SK-N-SH treated with all-trans-retinoic acid at 6 μM for 48 hours (cell line): ENCODE data around the gene ASTN2.

Experiments used
- ATAC-seq: fragments of 200-7000 bp; cut with Tn5 transposase; 3 replicates; pipeline ENCODE4 v1.9.1; 2020; ENCODE audit warnings: mild to moderate bottlenecking, moderate library complexity
- ARNTL ChIP-seq: fragments of 450-650 bp; formaldehyde crosslinking; IDR thresholded peaks from 2 replicates; pipeline ENCODE4 v1.5.0; 2020; ENCODE audit warnings: low read depth, mild to moderate bottlenecking, moderate library complexity, borderline replicate concordance
- BACH2 ChIP-seq: fragments of 250-450 bp; sonication (Bioruptor Pico); IDR thresholded peaks from 2 replicates; pipeline ENCODE4 v1.9.0; 2021; ENCODE audit warnings: mild to moderate bottlenecking, borderline replicate concordance
- CSDC2 ChIP-seq: fragments of 250-450 bp; sonication (Bioruptor Pico); IDR thresholded peaks from 2 replicates; pipeline ENCODE4 v1.5.0; 2020; ENCODE audit warnings: mild to moderate bottlenecking, moderate library complexity
- ESRRG ChIP-seq: fragments of 250-450 bp; sonication (Bioruptor Pico); IDR thresholded peaks from 2 replicates; pipeline ENCODE4 v1.6.1; 2021; ENCODE audit warnings: mild to moderate bottlenecking
- GLIS3 ChIP-seq: fragments of 250-450 bp; sonication (Bioruptor Pico); IDR thresholded peaks from 2 replicates; pipeline ENCODE4 v1.5.0; 2020; ENCODE audit warnings: mild to moderate bottlenecking, moderate library complexity
- ISL1 ChIP-seq: fragments of 250-450 bp; sonication (Bioruptor Pico); IDR thresholded peaks from 2 replicates; pipeline ENCODE4 v2.1.2; 2022; ENCODE audit warnings: mild to moderate bottlenecking, moderate library complexity
- OSR1 ChIP-seq: fragments of 250-450 bp; sonication (Bioruptor Pico); IDR thresholded peaks from 2 replicates; pipeline ENCODE4 v1.8.0; 2022; ENCODE audit warnings: moderate library complexity, mild to moderate bottlenecking, inconsistent platforms
- PPARA ChIP-seq: fragments of 250-450 bp; sonication (Bioruptor Pico); IDR thresholded peaks from 2 replicates; pipeline ENCODE4 v1.5.0; 2020; ENCODE audit warnings: mild to moderate bottlenecking, borderline replicate concordance
- RARB ChIP-seq: fragments of 250-450 bp; sonication (Bioruptor Pico); IDR thresholded peaks from 2 replicates; pipeline ENCODE4 v1.8.0; 2021; ENCODE audit warnings: mild to moderate bottlenecking, moderate library complexity
- SNAI2 ChIP-seq: fragments of 250-450 bp; sonication (Bioruptor Pico); IDR thresholded peaks from 2 replicates; pipeline ENCODE4 v1.5.0; 2020; ENCODE audit warnings: mild to moderate bottlenecking, moderate library complexity
- TCF4 ChIP-seq: fragments of 250-450 bp; sonication (Bioruptor Pico); IDR thresholded peaks from 2 replicates; pipeline ENCODE4 v1.8.0; 2021; ENCODE audit warnings: mild to moderate bottlenecking, moderate library complexity, borderline replicate concordance
- TOX ChIP-seq: fragments of 250-450 bp; sonication (Bioruptor Pico); IDR thresholded peaks from 2 replicates; pipeline ENCODE4 v1.8.0; 2021; ENCODE audit warnings: mild to moderate bottlenecking, moderate library complexity, borderline replicate concordance
- ZC3H10 ChIP-seq: fragments of 250-450 bp; sonication (Bioruptor Pico); IDR thresholded peaks from 2 replicates; pipeline ENCODE4 v1.5.1; 2021; ENCODE audit warnings: mild to moderate bottlenecking, moderate library complexity
- ZFP3 ChIP-seq: fragments of 250-450 bp; sonication (Bioruptor Pico); IDR thresholded peaks from 2 replicates; pipeline ENCODE4 v1.5.0; 2020; ENCODE audit warnings: mild to moderate bottlenecking, moderate library complexity
- ZFP30 ChIP-seq: fragments of 450-650 bp; formaldehyde crosslinking; IDR thresholded peaks from 2 replicates; pipeline ENCODE4 v1.5.0; 2022; ENCODE audit warnings: mild to moderate bottlenecking, moderate library complexity
- ZNF565 ChIP-seq: fragments of 450-650 bp; formaldehyde crosslinking; conservative IDR thresholded peaks from 2 replicates; pipeline ENCODE4 v1.5.0; 2020; ENCODE audit warnings: low read depth, mild to moderate bottlenecking, moderate library complexity
- ZNF70 ChIP-seq: fragments of 450-650 bp; formaldehyde crosslinking; IDR thresholded peaks from 2 replicates; pipeline ENCODE4 v1.5.0; 2020; ENCODE audit warnings: mild to moderate bottlenecking, moderate library complexity
- ZNF8 ChIP-seq: fragments of 450-650 bp; formaldehyde crosslinking; IDR thresholded peaks from 2 replicates; pipeline ENCODE4 v1.5.0; 2020; ENCODE audit warnings: mild to moderate bottlenecking, moderate library complexity
- TF ChIP-seq, protein P1 (sequence below): fragments of 250-450 bp; sonication (Bioruptor Pico); IDR thresholded peaks from 2 replicates; pipeline ENCODE4 v1.8.0; 2020; ENCODE audit warnings: mild to moderate bottlenecking, moderate library complexity, borderline replicate concordance
- TF ChIP-seq, protein P2 (sequence below): fragments of 250-450 bp; sonication (Bioruptor Pico); IDR thresholded peaks from 2 replicates; pipeline ENCODE4 v1.8.0; 2021; ENCODE audit warnings: low read depth, mild to moderate bottlenecking, moderate library complexity, borderline replicate concordance
- TF ChIP-seq, protein P3 (sequence below): fragments of 250-450 bp; sonication (Bioruptor Pico); IDR thresholded peaks from 2 replicates; pipeline ENCODE4 v1.5.0; 2020; ENCODE audit warnings: mild to moderate bottlenecking, moderate library complexity
- TF ChIP-seq, protein P4 (sequence below): fragments of 250-450 bp; sonication (Bioruptor Pico); IDR thresholded peaks from 2 replicates; pipeline ENCODE4 v1.5.1; 2020; ENCODE audit warnings: low read depth, mild to moderate bottlenecking, moderate library complexity
- TF ChIP-seq, protein P5 (sequence below): fragments of 250-450 bp; sonication (Bioruptor Pico); IDR thresholded peaks from 2 replicates; pipeline ENCODE4 v1.5.1; 2021; ENCODE audit warnings: mild to moderate bottlenecking, moderate library complexity

Gene ASTN2

DNA sequence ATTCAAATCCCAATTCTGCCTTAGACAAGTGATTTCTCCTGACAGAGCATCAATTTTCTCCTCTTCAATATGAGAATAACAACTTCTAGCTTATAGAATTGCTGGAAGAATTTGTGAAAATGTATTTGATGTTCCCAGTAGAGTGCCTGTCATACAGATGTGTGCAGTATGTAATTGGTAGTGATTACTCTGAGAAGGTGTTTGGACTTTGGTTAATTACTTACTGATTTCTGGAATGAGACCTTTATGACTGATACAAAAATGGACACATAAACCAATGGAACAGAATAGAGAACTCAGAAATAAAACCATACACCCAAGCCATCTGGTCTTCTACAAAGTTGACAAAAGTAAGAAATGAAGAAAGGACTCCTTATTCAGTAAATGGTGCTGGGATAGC, 829.7 kb downstream of the ASTN2 start:
- no peak for ATAC-seq
- TF ChIP-seq, protein P1, sequence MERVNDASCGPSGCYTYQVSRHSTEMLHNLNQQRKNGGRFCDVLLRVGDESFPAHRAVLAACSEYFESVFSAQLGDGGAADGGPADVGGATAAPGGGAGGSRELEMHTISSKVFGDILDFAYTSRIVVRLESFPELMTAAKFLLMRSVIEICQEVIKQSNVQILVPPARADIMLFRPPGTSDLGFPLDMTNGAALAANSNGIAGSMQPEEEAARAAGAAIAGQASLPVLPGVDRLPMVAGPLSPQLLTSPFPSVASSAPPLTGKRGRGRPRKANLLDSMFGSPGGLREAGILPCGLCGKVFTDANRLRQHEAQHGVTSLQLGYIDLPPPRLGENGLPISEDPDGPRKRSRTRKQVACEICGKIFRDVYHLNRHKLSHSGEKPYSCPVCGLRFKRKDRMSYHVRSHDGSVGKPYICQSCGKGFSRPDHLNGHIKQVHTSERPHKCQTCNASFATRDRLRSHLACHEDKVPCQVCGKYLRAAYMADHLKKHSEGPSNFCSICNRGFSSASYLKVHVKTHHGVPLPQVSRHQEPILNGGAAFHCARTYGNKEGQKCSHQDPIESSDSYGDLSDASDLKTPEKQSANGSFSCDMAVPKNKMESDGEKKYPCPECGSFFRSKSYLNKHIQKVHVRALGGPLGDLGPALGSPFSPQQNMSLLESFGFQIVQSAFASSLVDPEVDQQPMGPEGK (CRISPR knock-in tag): no peak

DNA sequence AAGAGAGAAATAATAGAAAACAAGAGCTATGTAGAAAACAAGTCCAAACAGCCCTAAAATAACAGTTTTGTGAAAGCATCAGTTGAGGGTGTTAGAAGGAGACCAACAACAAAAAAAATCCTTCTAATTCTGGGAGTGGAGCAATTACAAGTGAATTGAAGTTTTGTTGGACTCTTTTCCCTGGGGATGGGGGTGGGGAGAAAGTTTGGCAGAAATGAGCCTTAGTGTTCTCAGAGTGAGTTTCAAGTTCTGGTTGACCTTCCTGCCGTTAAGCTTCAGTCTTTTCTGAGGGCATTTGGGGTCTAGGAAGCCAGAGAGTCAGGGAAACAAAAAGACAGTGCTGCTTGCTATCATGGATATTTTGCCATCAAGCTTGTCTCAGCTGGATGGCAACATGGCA, 834.0 kb downstream of the ASTN2 start:
- ATAC-seq: no peak
- TF ChIP-seq, protein P2, sequence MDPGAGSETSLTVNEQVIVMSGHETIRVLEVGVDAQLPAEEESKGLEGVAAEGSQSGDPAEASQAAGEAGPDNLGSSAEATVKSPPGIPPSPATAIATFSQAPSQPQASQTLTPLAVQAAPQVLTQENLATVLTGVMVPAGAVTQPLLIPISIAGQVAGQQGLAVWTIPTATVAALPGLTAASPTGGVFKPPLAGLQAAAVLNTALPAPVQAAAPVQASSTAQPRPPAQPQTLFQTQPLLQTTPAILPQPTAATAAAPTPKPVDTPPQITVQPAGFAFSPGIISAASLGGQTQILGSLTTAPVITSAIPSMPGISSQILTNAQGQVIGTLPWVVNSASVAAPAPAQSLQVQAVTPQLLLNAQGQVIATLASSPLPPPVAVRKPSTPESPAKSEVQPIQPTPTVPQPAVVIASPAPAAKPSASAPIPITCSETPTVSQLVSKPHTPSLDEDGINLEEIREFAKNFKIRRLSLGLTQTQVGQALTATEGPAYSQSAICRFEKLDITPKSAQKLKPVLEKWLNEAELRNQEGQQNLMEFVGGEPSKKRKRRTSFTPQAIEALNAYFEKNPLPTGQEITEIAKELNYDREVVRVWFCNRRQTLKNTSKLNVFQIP (CRISPR knock-in tag): no peak
- TF ChIP-seq CSDC2: no peak
- TF ChIP-seq GLIS3 (CRISPR knock-in tag): no peak
- TF ChIP-seq ARNTL (CRISPR knock-in tag): no peak
- TF ChIP-seq PPARA (CRISPR knock-in tag): no peak
- no peak for TF ChIP-seq RARB (CRISPR knock-in tag)
- TF ChIP-seq ZNF8: no peak
- TF ChIP-seq ZNF70 (CRISPR knock-in tag): no peak
- TF ChIP-seq OSR1 (CRISPR knock-in tag): no peak
- no peak for TF ChIP-seq ESRRG (CRISPR knock-in tag)
- TF ChIP-seq, protein P3, sequence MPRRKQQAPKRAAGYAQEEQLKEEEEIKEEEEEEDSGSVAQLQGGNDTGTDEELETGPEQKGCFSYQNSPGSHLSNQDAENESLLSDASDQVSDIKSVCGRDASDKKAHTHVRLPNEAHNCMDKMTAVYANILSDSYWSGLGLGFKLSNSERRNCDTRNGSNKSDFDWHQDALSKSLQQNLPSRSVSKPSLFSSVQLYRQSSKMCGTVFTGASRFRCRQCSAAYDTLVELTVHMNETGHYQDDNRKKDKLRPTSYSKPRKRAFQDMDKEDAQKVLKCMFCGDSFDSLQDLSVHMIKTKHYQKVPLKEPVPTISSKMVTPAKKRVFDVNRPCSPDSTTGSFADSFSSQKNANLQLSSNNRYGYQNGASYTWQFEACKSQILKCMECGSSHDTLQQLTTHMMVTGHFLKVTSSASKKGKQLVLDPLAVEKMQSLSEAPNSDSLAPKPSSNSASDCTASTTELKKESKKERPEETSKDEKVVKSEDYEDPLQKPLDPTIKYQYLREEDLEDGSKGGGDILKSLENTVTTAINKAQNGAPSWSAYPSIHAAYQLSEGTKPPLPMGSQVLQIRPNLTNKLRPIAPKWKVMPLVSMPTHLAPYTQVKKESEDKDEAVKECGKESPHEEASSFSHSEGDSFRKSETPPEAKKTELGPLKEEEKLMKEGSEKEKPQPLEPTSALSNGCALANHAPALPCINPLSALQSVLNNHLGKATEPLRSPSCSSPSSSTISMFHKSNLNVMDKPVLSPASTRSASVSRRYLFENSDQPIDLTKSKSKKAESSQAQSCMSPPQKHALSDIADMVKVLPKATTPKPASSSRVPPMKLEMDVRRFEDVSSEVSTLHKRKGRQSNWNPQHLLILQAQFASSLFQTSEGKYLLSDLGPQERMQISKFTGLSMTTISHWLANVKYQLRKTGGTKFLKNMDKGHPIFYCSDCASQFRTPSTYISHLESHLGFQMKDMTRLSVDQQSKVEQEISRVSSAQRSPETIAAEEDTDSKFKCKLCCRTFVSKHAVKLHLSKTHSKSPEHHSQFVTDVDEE (CRISPR knock-in tag): no peak
- TF ChIP-seq TCF4 (CRISPR knock-in tag): no peak
- no peak for TF ChIP-seq ISL1 (CRISPR knock-in tag)
- TF ChIP-seq TOX (CRISPR knock-in tag): no peak

DNA sequence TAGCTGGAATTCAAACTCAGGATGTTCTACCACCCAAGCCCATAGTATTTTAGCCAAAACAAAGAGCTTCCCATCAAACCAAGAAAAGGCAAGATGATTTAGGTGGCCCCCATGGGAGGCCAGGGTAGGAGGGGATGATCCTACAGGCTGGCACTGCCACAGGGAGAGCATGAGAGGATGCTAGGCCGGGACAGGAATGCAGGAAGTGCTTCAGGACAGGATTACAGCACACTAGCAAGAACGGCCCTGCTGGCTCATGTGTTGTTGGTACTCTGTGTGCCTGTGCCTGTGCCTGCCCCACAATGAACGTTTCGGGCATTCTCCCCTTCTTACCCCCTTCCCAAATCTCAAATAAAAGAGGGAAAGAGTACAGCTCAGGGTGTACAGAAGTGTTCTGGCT, 838.5 kb downstream of the ASTN2 start:
- no peak for ATAC-seq
- no peak for TF ChIP-seq PPARA (CRISPR knock-in tag)
- TF ChIP-seq ZNF70 (CRISPR knock-in tag): no peak
- TF ChIP-seq ZC3H10 (CRISPR knock-in tag): no peak
- TF ChIP-seq, protein P4, sequence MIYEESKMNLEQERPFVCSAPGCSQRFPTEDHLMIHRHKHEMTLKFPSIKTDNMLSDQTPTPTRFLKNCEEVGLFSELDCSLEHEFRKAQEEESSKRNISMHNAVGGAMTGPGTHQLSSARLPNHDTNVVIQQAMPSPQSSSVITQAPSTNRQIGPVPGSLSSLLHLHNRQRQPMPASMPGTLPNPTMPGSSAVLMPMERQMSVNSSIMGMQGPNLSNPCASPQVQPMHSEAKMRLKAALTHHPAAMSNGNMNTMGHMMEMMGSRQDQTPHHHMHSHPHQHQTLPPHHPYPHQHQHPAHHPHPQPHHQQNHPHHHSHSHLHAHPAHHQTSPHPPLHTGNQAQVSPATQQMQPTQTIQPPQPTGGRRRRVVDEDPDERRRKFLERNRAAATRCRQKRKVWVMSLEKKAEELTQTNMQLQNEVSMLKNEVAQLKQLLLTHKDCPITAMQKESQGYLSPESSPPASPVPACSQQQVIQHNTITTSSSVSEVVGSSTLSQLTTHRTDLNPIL (CRISPR knock-in tag): no peak
- TF ChIP-seq TOX (CRISPR knock-in tag): no peak
- TF ChIP-seq ZFP30 (CRISPR knock-in tag): no peak
- no peak for TF ChIP-seq CSDC2
- TF ChIP-seq OSR1 (CRISPR knock-in tag): no peak
- TF ChIP-seq ZNF565: no peak
- no peak for TF ChIP-seq ISL1 (CRISPR knock-in tag)
- no peak for TF ChIP-seq GLIS3 (CRISPR knock-in tag)
- TF ChIP-seq, protein P3 (CRISPR knock-in tag): no peak
- TF ChIP-seq BACH2 (CRISPR knock-in tag): no peak
- no peak for TF ChIP-seq ZFP3 (CRISPR knock-in tag)
- no peak for TF ChIP-seq RARB (CRISPR knock-in tag)
- no peak for TF ChIP-seq ARNTL (CRISPR knock-in tag)
- TF ChIP-seq, protein P5, sequence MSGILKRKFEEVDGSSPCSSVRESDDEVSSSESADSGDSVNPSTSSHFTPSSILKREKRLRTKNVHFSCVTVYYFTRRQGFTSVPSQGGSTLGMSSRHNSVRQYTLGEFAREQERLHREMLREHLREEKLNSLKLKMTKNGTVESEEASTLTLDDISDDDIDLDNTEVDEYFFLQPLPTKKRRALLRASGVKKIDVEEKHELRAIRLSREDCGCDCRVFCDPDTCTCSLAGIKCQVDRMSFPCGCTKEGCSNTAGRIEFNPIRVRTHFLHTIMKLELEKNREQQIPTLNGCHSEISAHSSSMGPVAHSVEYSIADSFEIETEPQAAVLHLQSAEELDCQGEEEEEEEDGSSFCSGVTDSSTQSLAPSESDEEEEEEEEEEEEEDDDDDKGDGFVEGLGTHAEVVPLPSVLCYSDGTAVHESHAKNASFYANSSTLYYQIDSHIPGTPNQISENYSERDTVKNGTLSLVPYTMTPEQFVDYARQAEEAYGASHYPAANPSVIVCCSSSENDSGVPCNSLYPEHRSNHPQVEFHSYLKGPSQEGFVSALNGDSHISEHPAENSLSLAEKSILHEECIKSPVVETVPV: no peak
- TF ChIP-seq, protein P2 (CRISPR knock-in tag): no peak
- no peak for TF ChIP-seq SNAI2 (CRISPR knock-in tag)
